ENCODE measurements around the gene SMYD3. TPM values are rescaled to one million over a fixed set of nuclear protein-coding genes. Genes with fewer than 3 reads are reported as not detected.

Gene SMYD3
- total RNA-seq, 1 experiment from 2014 or later: 25.5 TPM

- Histone ChIP-seq H2BK12ac (ENCODE audit: insufficient read length, low read depth, low read length) (no peak overlapping the region), H3K23me2 (ENCODE audit: insufficient read length, low read depth, low read length, poor library complexity, severe bottlenecking) (no peaks in the 10 kb centered on the region), H2BK20ac (ENCODE audit: low read depth, low read length, poor library complexity, severe bottlenecking) (no peak overlapping the region), H2BK5ac (ENCODE audit: insufficient read length, low read length) (no peak overlapping the region), H3K79me2 (ENCODE audit: insufficient read depth, low read length) (no peaks in the 10 kb centered on the region), H3K23ac (ENCODE audit: insufficient read length, low read depth, low read length) (no peak overlapping the region), H3K79me1 (ENCODE audit: insufficient read depth, low read depth, low read length, poor library complexity, severe bottlenecking) (no peaks in the 10 kb centered on the region), H4K5ac (ENCODE audit: insufficient read length, low read depth, low read length) (no peak overlapping the region), H3K4me1 (ENCODE audit: insufficient read depth, low read length) (no peaks in the 10 kb centered on the region), H3K4me2 (ENCODE audit: insufficient read depth, insufficient read length, low read length) (no peak overlapping the region), H2AK5ac (ENCODE audit: insufficient read length, low read length) (no peak overlapping the region), H3K27me3 (ENCODE audit: insufficient read depth, low read length) (no peaks in the 10 kb centered on the region), H3K9me3 (ENCODE audit: control insufficient read depth, low read depth, low read length) (no peaks in the 10 kb centered on the region), H3K27ac (ENCODE audit: insufficient read length, low read depth, low read length) (no peak overlapping the region), H3K4ac (ENCODE audit: low read depth, low read length) (no peak overlapping the region), H2BK120ac (ENCODE audit: low read depth, low read length, poor library complexity, severe bottlenecking) (no peak overlapping the region), H4K8ac (replicated peaks; ENCODE audit: insufficient read length, low read depth, low read length) (no peak overlapping the region), H3K56ac (ENCODE audit: insufficient read length, low read depth, low read length) (no peak overlapping the region), H2AFZ (ENCODE audit: low read length) (no peak overlapping the region), H4K20me1 (ENCODE audit: control insufficient read depth, insufficient read depth, insufficient read length) (no peaks in the 10 kb centered on the region), H2BK15ac (ENCODE audit: low read depth, low read length) (no peak overlapping the region), H4K91ac (ENCODE audit: insufficient read length, low read depth, low read length) (no peak overlapping the region), H3K14ac (ENCODE audit: insufficient read depth, low read length) (no peak overlapping the region), H3K9ac (ENCODE audit: extremely low read depth, insufficient read length, low read length) (no peak overlapping the region), H3K18ac (ENCODE audit: insufficient read length, low read depth, low read length) (no peak overlapping the region), H3T11ph (ENCODE audit: low read length) (no peak overlapping the region)
- no peak for TF ChIP-seq CTCF (conservative IDR thresholded peaks at IDR 0.05)
- no peaks in the 10 kb centered on the region for H3K9me3 Mint-ChIP-seq
- DNase-seq: no peak
- H3K4me3 Mint-ChIP-seq: no peak overlapping the region
- H3K4me1 Mint-ChIP-seq: peaks cover 8 to 12% of the 10 kb centered on the region in 2 experiments
- no peak overlapping the region for H3K27ac Mint-ChIP-seq
- no CpG with 5 or more reads among the region's 3 CpGs for WGBS (ENCODE audit: extremely low coverage, insufficient read length, low lambda C conversion rate)
- H3K27me3 Mint-ChIP-seq (ENCODE audit: low read depth): no peaks in the 10 kb centered on the region
- no peaks in the 10 kb centered on the region; a peak in 1 of 7 replicates for H3K36me3 Mint-ChIP-seq (ENCODE audit: insufficient read depth in 1 of 3, low read depth in 3 of 3)
Observed at GRCh38 chr1:246309247-246309884, 197.7 kb downstream of the SMYD3 start.

Measured in H9 (cell line).